Activated T-cell treated with anti-CD3 and anti-CD28 coated beads, Interleukin-2, amount 50 U/mL, for 1 hour (primary cell): Measurements from ENCODE around the gene CA11.
"Not testable (repeated sequence)": the region's sequence is repeated elsewhere in the genome, so short reads cannot be mapped to it uniquely, and the experiment has no call there.

ENCODE experiments used
- DNase-seq: peaks from one replicate; pipeline ENCODE4 v3.0.0-alpha.2; 2020

CA11 gene

DNA sequence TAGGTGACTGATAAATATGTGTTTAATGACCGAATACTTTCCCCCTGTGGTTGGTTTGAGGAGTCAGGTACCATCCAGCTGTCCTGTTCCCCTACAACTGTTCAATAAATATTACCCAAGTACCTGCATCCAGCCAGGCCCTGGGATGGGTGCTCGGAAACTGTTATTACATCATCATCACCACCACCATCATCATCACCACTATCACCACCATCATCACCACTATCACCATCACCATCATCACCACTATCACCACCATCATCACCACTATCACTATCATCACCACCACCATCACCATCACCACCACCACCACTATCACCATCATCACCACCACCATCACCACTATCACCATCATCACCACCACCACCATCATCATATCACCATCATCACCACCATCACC is 22.8 kb upstream of the CA11 start:
- no peak for DNase-seq

DNA sequence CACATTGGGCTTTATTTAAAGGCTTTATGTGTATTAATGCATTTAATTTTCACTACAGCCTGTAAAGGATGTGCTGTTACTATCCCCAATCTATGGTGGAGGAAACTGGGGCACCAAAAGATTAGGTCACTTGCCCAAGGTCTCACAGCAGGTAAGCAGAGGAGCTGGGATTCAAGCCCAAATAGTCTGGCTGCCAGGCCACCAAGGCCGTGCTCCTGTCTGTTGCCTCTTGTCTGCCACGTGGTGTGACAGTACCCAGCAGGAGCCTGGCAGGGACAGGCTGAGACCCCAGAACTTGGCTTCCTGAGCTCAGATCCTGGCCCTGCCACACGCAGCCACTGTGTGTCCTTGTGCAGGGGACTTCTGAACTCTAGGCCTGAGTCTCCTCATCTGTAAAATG is 22.3 kb upstream of the CA11 start:
- DNase-seq, result no peak

DNA sequence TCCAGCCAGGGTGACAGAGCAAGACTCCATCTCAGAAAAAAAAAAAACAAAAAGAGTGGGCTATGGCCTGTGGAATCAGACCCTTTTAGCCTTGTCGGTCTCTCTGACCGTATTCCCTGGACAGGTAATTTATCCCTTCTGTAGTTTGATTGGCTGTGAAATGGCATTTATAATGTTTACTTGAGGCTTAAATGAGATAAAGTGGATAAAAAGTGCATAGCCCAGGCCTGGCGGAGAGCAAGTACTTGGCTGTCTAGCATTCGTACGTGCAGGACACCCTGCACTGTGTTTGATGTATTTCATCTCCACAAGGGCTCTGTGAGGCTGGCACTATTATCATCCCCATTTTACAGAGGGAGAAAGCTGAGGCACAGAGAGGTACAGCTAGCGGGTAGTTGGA is 19.8 kb upstream of the CA11 start:
- no peak for DNase-seq

DNA sequence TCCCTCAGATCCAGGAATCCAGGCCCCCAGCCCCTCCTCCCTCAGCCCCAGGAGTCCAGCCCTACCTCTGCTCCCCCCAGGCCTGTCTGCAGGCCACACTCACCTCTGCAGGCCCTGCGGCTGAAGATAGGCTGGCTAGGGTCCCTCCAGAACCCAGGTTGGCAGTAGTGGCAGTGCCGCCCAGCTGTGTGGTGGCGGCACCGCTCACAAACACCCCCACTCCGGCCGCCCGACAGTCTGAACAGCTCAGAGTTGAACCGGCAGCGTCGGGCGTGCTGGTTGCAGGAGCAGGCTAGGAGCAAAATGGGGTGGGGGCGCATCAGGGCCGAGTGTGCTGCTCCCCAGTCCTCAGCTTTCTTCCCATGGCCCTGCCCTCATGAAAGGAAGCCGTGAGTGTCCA is 18.5 kb upstream of the CA11 start:
- no peak for DNase-seq

DNA sequence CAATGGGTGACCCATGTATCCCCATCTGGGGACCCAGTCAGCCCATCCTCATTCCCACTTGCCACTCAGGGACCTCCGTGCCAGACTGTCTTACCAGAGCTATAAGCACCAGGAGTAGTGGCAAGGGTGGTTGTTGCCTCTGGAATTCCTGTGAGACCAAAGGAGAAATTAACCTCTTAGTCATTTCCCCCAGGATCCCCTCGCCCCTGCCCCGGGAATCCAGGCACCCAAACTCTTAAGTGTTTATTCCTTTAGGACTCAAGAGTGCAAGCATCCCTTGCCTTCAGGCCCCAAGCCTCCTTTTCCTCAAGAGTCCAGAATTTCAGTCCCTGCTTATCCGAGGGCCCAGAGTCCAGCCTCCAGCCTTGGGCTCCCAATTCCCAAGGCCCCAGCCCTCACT is 17.7 kb upstream of the CA11 start:
- no peak for DNase-seq

DNA sequence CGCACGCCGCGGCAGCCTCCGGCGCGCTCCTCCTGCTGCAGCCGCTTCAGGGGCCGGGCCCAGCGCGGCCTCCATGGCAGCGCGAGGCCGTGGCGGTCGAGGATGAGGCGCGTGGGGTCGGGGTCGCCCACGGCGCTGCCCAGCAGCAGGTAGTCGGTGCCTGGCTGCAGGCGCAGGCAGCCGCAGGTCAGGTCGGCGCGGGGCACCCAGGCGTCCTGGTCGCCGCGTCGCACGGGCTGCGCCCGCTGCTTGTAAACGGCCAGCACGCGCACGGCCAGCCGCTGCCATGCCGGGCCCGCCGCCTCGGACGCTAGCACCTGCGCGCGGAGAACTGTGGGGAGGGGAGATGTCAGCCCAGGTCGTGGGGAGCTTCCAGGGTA is 15.7 kb upstream of the CA11 start:
- no peak for DNase-seq

DNA sequence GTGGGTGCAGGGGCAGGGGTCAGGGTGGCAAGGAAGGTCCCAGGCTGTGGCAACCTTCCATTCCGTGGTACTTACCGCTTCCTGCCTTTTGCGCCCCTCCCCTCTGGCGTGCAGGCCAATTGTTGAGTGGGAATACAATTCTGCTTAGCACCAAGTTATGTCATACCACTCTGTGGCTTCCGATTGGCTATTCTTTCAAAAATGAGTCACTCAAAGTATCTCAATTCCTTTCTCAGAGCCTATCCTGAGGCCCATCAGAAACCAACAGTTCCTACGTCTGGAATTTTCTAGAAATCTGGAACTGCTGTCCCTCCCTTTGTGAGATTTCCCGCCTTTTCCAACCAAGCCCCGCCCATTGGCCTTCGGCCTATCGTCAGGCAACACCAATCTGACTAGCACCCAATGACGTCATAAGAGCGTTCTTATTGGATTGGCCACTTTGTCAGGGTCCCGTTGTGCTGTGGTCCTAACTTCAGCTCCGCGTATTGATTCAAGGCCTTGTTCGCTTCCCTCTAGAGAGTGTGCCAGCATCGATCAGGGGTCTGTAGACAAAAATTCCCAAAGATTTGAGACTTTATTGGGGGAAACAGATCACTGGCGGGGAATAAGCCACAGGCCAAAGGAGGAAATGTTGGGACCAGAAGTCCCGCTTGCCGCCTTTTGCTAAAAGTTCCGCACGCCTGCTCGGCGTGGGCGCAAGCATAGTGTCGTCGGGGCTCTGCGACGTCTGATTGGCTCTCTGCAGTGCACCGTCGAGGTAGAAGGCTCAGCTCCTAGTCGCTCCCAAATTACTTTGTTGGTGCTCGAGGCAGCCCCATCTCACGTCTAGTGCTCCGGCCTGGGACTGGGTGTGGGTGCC is 15.1 kb upstream of the CA11 start:
- peak; percentile 79 for DNase-seq

DNA sequence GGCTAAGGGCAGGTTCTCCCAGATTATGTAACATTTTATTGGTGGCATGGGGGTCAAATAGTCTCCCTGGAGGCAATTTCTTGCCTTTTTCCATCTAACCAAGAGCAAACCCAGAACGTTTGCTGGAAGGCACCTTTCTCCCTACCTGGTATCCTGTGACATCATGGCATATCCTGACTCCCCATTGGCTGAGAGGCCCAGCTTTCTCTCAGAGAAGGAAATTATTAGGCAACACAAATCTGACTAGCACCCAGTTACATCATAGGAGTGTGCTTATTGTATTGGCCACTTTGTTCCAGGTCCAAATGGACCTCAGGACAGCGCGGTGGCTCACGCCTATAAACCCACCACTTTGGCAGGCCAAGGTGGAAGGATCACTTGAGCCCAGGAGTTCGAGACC is 13.8 kb upstream of the CA11 start:
- no peak for DNase-seq

DNA sequence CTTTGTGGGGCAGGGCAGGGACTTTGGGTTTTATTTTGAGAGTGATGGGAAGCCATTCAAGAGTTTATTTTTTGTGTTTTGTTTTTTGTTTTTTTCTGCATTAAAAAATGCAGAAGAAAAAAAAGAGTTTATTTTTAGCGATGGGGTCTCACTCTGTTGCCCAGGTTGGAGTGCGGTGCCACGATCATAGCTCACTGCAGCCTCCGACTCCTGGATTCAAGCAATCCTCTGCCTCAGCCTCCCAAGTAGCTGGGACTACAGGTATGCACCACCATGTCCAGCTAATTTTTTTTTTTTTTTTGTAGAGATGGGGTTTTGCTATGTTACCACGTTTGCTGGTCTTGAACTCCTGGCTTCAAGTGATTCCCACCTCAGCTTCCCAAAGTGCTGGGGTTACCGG is 12.5 kb upstream of the CA11 start:
- DNase-seq, result no peak

DNA sequence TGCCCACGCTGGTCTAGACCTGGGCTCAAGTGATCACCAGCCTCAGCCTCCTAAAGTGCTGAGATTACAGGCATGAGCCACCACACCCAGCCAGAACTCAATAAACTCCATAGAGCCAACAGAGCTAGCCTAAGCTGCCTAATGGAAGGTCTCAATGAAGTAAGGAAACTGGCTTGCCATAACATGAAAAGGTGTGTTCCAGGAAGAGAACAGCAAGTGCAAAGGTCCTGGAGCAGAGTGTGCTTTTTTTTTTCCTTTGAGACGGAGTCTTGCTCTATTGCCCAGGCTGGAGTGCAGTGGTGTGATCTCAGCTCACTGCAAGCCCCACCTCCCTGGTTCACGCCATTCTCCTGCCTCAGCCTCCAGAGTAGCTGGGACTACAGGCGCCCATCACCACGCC is 11.8 kb upstream of the CA11 start:
- not testable (repeated sequence) for DNase-seq

DNA sequence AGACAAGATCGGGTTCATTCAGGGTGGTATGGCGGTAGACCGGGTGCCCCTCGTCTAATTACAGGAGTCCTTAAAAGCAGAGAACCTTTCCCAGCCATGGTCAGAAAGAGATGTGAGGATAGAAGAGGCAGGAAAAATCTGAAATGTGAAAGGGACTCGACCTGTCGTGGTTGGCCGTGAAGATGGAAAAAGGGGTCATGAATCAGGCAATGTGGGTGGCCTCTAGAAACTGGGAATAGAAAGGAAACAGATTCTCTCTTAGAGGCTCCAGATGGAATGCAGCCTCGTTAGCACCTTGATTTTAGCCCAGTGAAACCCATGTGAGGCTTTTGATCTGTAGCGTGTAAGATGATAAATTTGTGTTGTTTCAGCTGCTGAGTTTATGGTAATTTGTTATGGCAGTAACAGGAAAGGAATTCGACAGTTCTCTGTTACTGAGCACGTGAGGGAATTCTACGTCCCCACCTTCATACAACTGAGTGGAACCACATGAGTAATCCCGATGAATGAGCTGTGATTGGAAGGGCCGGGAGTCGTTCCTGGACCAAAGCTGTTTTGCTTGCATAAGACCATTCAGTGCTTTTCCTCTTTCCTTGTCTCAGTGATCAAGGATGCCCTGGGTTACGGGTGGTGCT is 11.0 kb upstream of the CA11 start:
- DNase-seq, result no peak

DNA sequence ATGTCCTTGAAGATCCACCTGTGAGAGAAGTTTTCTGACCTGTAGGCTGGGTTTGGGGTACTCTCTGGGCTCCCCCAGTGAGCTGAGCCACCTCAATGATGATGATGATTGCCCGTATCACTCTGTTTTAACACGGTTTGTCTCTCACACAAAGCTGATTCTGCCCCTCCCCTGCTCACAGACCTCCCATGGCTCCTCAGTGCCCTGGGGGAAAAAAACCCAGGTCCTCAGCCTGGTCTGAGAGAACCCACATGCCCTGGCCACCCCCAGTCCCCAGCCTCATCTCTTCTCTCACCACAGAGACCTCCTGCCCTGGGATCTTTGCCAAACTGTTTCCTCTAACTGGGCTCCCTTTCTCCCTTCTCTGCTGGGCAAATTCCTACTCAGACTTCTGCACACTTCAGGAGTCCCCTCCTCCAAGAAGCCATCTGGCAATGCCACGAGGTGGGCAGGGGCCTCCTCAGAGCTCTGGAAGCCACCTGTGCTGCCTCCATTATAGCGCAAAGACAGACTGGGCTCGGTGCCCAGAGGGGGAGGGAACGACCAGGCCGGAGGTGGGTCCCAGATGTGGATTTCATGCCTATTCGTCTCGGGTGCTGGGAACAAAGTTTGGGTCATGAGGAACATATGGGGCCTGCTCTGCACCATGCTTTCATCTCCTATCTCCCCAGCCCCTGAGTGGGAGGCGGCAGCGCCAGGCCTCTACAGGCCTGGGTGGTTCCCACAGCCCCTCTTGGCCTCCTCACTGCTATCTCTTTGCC is 8.5 kb upstream of the CA11 start:
- no peak for DNase-seq

DNA sequence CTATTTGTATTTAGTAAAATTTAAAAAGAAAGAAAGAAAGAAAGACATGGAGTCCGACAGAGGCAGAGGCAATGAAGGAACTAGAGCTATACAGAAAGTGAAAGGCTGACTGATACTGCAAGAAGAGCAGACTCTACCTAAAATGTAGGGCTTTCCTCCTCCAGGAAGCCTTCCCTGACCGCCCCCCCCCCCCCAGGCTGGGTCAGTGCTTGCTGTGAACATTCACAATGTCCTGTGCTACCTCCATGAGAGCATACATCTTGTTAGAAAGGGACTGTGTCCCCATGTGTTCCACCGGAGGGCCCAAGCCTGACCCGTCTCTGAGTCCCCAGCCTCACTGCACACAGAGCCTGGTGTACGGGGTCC is 5.7 kb upstream of the CA11 start:
- no peak for DNase-seq

DNA sequence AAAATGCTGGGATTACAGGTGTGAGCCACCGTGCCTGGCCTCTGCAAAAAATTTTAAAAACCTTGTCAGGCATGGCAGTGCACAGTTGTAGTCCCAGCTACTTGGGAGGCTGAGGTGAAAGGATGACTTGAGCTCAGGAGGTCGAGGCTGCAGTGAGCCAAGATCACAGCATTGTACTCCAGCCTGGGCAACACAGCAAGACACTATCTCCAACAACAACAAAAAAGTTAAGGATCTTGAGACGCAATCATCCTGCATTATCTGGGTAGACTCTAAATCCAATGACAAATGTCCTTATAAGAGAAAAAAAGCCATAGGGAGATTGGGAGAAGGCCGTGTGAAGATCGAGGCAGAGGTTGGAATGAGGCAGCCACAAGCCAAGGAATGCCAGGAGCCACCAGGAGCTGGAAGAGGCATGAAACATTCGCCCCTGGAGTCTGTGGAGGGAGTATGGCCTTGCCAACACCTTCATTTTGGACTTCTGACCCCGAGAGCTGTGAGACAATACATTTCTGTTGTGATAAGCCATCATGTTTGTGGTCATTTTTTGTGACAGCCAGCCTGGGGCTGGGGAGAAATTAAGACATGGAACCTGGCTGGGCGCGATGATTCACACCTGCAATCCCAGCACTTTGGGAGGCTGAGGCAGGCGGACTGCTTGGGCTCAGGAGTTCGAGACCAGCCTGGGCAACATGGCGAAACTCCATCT is 5.1 kb upstream of the CA11 start:
- no peak for DNase-seq

DNA sequence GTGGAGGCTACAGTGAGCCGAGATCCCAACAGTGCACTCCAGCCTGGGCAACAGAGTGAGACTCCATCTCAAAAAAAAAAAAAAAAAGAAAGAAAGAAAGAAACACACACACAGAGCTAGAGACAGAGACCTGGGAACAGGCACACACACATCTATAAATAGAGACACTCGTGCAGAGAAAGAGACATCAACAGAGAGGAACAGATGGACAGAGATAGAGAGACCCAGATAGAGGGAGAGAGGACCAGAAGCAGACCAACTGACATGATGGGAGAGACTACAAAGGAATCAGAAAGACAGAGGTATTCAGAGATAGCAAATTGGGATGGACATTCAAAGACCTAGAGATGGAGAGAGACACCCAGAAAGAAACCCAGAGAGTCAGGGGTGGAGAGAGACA is 2.1 kb upstream of the CA11 start:
- no peak for DNase-seq

DNA sequence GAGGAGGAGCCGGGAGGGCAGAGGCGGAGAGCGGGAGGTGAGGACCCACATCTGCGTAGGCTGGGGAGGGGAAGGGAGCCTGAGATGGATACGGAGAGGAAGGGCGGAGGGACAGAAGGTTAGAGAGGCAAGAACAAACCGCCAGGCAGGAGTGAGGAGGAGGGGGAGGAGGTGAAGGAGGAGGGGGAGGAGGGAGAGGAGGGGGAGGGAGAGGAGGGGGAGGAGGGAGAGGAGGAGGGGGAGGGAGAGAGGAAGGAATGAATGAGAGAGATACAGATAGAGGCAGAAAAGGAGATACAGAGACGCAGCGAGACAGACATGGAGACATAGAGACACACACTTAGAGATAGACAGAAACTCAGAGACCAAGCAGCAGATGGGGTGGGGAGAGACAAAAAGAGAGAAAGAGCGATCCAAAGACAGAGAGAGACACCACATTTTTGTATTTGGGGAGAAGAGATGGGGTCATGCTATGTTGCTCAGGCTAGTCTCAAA is 782 bp upstream of the CA11 start:
- no peak for DNase-seq

DNA sequence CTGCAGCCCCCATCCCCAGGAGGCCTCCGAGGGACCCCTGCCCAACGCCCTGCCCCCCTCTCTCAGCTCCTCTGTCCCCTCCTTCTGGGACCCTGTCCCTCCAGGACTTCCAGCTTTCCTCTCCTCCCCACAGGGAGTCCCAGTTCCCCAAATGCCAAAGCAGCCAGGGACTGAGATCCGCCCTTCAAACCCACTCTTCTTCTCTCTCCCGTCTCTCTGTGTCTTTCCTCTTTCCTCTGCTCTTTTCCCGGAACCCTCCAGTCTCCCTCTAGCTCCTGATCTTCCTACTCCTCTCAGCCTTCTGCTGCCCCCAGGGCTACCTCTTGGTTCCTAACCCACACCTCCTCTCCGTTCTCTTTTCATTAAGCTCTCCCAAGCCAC is 377 bp downstream of the CA11 start:
- no peak for DNase-seq

DNA sequence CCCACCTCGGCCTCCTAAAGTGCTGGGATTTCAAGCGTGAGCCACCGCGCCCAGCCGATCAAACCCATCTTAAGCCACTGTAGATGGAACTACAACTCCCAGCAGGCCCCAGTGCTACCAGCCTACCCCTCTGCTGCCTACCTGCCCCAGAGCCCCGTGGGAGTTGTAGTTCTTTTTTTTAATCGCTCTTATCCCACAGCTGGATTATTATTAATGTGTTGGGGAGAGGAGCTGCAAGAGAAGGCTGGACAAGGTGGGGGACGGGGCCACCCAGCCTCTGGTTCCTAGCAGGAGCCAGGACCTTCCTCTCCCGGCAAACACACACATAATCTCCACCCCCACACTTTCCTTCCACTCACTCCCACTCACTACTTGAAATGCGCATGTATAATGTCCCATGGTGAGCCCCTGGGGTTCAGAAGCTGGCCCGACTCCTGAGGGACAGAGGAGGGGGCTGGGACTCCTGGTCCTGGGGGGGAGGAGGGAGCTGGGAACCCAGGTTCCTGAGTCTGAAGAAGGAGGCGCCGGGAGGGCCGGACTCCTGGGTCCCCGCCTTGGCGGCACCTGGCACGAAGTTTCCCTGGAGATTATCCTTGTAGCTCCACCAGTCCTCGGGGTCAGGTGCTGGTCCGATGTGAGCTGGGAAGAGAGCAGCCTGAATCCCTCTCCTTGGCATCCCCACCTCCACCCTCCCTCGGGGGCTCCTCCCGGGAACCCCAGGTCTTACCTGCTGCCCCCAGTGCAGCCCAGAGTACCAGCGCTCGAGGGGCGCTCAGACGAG is 958 bp downstream of the CA11 start:
- DNase-seq, result peak; percentile 75

DNA sequence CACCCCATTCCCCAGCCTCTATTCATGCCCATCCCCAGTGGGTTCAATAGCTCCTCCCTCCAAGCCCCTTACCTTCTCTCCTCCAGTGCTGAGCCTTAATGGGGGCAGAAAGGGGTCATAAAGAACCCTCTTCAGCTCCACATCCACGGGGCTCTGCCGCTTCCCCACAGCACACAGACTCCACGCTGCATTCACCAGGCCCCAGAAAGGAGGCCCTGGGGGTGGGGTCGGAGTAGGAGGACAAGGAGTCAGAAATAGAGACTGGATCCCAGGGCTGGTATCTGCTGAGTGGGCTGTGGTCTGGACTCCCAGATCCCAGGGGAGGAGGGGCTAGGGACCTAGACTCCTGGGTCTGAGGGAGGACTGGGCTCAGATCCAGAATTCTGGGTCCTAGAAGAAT is 1.6 kb downstream of the CA11 start:
- no peak for DNase-seq

DNA sequence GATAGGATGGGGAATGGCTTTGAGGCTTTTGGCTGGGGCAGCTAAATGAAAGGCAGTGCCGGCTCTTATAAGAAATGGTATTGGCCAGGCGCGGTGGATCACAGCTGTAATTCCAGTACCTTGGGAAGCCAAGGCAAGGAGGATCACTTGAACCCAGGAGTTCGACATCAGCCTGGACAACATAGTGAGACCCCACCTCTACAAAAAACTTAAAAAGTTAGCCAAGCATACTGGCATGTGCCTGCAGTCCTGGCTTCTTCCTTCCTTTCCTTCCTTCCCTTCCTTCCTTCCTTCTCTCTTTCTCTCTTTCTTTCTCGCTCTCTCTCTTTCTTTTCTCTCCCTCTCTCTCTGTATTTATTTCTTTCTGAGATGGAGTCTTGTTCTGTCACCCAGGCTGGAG is 3.1 kb downstream of the CA11 start:
- DNase-seq, result no peak

DNA sequence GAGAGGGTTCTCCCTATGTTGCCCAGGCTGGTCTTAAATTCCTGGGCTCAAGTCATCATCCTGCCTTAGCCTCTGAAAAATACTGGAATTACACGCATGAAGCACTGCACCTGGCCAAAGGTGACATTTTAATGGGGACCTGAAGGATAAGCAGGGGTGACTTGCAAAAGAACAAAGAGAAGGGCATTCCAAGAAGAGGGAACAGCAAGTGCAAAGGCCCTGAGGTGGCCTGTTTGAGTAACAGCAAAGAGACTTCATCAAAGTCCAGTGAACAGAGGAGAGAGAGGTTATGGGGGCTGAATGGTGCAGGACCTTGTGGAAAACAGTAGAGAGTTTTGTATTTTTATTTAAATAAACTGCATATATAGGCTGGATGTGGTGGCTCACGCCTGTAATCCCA is 4.1 kb downstream of the CA11 start:
- DNase-seq, result no peak
